Karpas-422 (cell line): Measurements from ENCODE around the gene TMEM30A. TPM values are rescaled to one million over a fixed set of nuclear protein-coding genes. Genes with fewer than 3 reads are reported as not detected.
A peak's percentile ranks its signal among the peaks of the same experiment; 100 is the strongest.

ENCODE experiments used
- DNase-seq: peaks from one replicate; pipeline ENCODE4 v3.0.0-alpha.2; 2015
- H2AFZ ChIP-seq: fragments of 200-600 bp; sonication (generic); 2 replicates; pipeline ENCODE4 v1.6.1; 2014; ENCODE audit warnings: antibody characterized with exemption, low read length, mixed read lengths
- H3K27ac ChIP-seq: fragments of 200-600 bp; sonication (generic); 2 replicates; pipeline ENCODE4 v1.5.1; 2014; ENCODE audit warnings: mild to moderate bottlenecking, low read length, moderate library complexity
- H3K27me3 ChIP-seq: fragments of 200-600 bp; sonication (generic); 2 replicates; pipeline ENCODE4 v1.6.1; 2014; ENCODE audit warnings: low read length, mixed read lengths
- H3K36me3 ChIP-seq: fragments of 200-600 bp; sonication (generic); 2 replicates; pipeline ENCODE4 v1.6.1; 2014; ENCODE audit warnings: low read length, mixed read lengths; ENCODE audit not compliant: insufficient read depth
- H3K4me1 ChIP-seq: fragments of 200-600 bp; sonication (generic); 2 replicates; pipeline ENCODE4 v1.6.1; 2014; ENCODE audit warnings: mild to moderate bottlenecking, low read length, mixed read lengths
- H3K4me2 ChIP-seq: fragments of 200-600 bp; sonication (generic); 2 replicates; pipeline ENCODE4 v1.6.1; 2014; ENCODE audit warnings: low read length, low read depth, mild to moderate bottlenecking; ENCODE audit not compliant: poor library complexity, severe bottlenecking
- H3K4me3 ChIP-seq: fragments of 200-600 bp; sonication (generic); 2 replicates; pipeline ENCODE4 v1.5.1; 2014; ENCODE audit warnings: mild to moderate bottlenecking, antibody characterized with exemption, low read length, mixed read lengths
- H3K79me2 ChIP-seq: fragments of 200-600 bp; sonication (generic); 2 replicates; pipeline ENCODE4 v1.6.1; 2014; ENCODE audit warnings: mild to moderate bottlenecking, low read length, mixed read lengths
- H3K9ac ChIP-seq: fragments of 200-600 bp; sonication (generic); 2 replicates; pipeline ENCODE4 v1.6.0; 2014; ENCODE audit warnings: low read length
- H3K9me2 ChIP-seq: fragments of 200-600 bp; sonication (generic), shearing (Covaris generic); replicated peaks from 2 replicates; pipeline ENCODE4 v1.6.0; 2014; ENCODE audit warnings: mild to moderate bottlenecking, low read length, moderate library complexity; ENCODE audit not compliant: insufficient read depth
- H3K9me3 ChIP-seq: fragments of 300-700, 200-600 bp; sonication (generic); 2 replicates; pipeline ENCODE4 v1.6.1; 2014; ENCODE audit warnings: low read length, mixed read lengths
- H4K20me1 ChIP-seq: fragments of 200-600 bp; sonication (generic); 2 replicates; pipeline ENCODE4 v1.6.1; 2014; ENCODE audit warnings: mild to moderate bottlenecking, antibody characterized with exemption, low read length, low read depth; ENCODE audit not compliant: insufficient read depth
- total RNA-seq: library from RNA; depleted of rRNA; stranded (reverse); fragments of >200 nt; shearing (Covaris generic); gene quantifications from 2 replicates; pipeline ENCODE4 v1.2.3, GENCODE V29; 2014; ENCODE audit warnings: low replicate concordance

The TMEM30A gene
- total RNA-seq, 1 experiment from 2014 or later: 78.5 TPM

DNA sequence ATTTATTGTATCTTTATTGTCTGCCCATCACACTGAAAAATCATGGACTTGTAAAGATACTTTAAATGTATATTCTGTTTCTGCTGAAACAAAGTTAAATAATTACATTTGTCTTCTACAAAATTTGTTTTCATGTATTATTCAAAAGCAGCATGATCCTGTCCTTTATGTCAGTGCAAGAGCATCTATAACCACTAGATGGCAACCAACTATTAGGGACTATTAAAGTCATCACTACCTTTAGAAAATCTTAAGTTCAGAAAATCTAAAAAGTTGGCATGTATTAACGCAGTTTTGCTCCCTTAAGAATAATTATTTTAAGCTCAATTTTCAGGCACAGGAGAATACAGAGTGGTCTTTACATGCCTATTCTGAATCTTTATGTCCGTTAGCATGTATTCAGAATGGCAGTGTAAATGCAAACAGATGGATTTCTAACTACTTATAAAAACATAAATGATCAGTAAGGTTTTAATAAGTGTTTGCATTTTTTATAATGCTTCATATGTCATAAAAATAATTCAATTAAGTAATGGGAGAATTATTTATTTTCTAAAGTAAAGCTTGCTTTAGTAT is 17.8 kb downstream of the TMEM30A start:
- no peaks in the 10 kb centered on the region for H3K9me2 ChIP-seq
- no peaks in the 10 kb centered on the region for H3K27me3 ChIP-seq
- H3K9ac ChIP-seq: no peak overlapping the region
- peaks cover 24% of the 10 kb centered on the region; the same call in 1 of the 2 replicates for H3K36me3 ChIP-seq
- H4K20me1 ChIP-seq: 0 out of 2 replicates have a peak, but pooled peaks cover 5% of the 10 kb centered on the region
- no peak overlapping the region for H3K4me2 ChIP-seq
- peaks cover 96% of the 10 kb centered on the region for H3K79me2 ChIP-seq
- H3K4me3 ChIP-seq: no peak overlapping the region
- no peak overlapping the region for H2AFZ ChIP-seq
- no peak overlapping the region for H3K27ac ChIP-seq
- DNase-seq: peak; percentile 82
- H3K9me3 ChIP-seq: no peaks in the 10 kb centered on the region
- H3K4me1 ChIP-seq: peaks cover 23% of the 10 kb centered on the region

DNA sequence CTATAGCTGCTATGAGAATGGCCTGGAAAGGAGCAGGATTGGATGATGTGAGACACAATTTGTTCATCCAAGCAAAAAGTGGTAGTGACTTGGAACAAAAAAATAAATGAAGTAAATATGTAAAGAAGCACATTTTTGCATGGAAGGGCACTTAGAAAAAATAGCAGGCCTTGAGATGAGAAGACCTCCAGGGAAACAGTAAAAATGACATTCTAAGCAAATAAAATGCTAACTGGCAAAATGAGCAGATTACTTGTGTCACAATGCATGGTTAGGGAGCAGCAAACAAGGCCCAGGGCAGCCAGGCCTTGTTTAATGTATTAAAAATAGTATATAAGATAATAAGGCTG is 21.2 kb downstream of the TMEM30A start:
- H3K79me2 ChIP-seq: peaks cover 79% of the 10 kb centered on the region
- H3K9ac ChIP-seq: no peak overlapping the region
- H2AFZ ChIP-seq: no peak overlapping the region
- H3K4me1 ChIP-seq: peaks cover 21% of the 10 kb centered on the region
- no peak overlapping the region for H3K27ac ChIP-seq
- H3K9me2 ChIP-seq: no peaks in the 10 kb centered on the region
- H3K27me3 ChIP-seq: no peaks in the 10 kb centered on the region
- H3K36me3 ChIP-seq: peaks cover 46% of the 10 kb centered on the region
- no peak overlapping the region for H3K4me3 ChIP-seq
- no peak overlapping the region for H3K4me2 ChIP-seq
- no peaks in the 10 kb centered on the region for H3K9me3 ChIP-seq
- 0 out of 2 replicates have a peak, but pooled peaks cover 5% of the 10 kb centered on the region for H4K20me1 ChIP-seq
- no peak for DNase-seq

DNA sequence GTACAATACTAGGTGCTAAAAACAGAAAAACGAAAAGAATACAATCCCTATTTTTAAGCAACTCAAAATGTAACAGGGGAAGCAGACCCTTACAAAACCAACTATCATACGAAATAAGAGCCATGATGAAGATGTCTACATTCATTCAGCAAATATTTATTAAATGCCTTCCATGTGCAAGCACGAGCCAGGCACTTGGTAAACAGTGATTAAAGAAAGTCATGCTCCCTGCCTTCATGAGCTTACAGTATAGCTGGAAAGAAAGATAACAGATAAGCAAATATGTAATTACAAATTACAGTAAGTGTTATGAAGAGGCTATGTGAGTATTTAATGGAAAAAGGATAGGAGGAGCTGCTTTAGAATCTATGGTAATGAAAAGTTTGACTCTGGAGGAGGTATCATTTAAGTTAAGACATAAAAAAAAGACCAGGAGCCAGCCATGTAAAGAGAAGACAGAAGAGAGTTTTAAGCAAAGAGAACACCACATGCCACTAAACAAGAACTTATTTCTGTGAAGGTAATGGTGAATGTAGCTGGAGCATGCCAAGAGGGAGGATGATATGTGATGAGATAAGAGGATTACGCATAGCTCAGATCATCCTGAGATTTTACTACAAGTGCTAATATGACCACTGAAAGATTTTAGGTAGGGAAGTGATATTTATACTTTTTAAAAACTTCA is 21.7 kb downstream of the TMEM30A start:
- H3K79me2 ChIP-seq: peaks cover 77% of the 10 kb centered on the region
- no peak overlapping the region for H3K4me2 ChIP-seq
- no peak overlapping the region for H3K27ac ChIP-seq
- no peaks in the 10 kb centered on the region for H3K9me2 ChIP-seq
- H4K20me1 ChIP-seq: 0 out of 2 replicates have a peak, but pooled peaks cover 5% of the 10 kb centered on the region
- no peaks in the 10 kb centered on the region for H3K27me3 ChIP-seq
- peaks cover 18% of the 10 kb centered on the region for H3K4me1 ChIP-seq
- H2AFZ ChIP-seq: no peak overlapping the region
- H3K9ac ChIP-seq: no peak overlapping the region
- H3K4me3 ChIP-seq: no peak overlapping the region
- no peak for DNase-seq
- H3K9me3 ChIP-seq: no peaks in the 10 kb centered on the region
- peaks cover 49% of the 10 kb centered on the region for H3K36me3 ChIP-seq

DNA sequence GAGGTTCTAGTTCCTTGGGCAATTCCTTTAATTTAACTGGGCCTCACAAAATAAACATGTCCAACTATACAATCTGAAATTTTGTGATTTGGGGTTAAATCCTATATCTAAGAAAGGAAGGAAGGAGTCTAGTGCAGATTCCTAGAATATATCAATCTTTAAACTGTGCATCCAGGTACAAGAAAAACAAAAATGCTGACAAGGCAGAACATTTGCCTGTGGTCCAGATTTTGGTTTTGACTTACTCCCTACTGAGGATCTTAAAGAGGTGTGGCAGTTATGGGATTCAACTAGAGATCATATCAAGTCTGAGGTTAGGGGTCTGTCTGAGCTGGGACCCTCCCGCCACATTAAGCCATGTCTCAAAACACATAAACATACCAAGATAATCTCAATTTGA is 23.3 kb downstream of the TMEM30A start:
- H3K27ac ChIP-seq: no peak overlapping the region
- H3K4me1 ChIP-seq: peaks cover 9% of the 10 kb centered on the region
- no peak overlapping the region for H2AFZ ChIP-seq
- H3K4me3 ChIP-seq: no peak overlapping the region
- H3K36me3 ChIP-seq: peaks cover 62% of the 10 kb centered on the region
- no peaks in the 10 kb centered on the region for H3K9me3 ChIP-seq
- H4K20me1 ChIP-seq: 0 out of 2 replicates have a peak, but pooled peaks cover 2% of the 10 kb centered on the region
- peaks cover 76% of the 10 kb centered on the region for H3K79me2 ChIP-seq
- no peaks in the 10 kb centered on the region for H3K27me3 ChIP-seq
- DNase-seq: no peak
- H3K4me2 ChIP-seq: no peak overlapping the region
- no peaks in the 10 kb centered on the region for H3K9me2 ChIP-seq
- no peak overlapping the region for H3K9ac ChIP-seq

DNA sequence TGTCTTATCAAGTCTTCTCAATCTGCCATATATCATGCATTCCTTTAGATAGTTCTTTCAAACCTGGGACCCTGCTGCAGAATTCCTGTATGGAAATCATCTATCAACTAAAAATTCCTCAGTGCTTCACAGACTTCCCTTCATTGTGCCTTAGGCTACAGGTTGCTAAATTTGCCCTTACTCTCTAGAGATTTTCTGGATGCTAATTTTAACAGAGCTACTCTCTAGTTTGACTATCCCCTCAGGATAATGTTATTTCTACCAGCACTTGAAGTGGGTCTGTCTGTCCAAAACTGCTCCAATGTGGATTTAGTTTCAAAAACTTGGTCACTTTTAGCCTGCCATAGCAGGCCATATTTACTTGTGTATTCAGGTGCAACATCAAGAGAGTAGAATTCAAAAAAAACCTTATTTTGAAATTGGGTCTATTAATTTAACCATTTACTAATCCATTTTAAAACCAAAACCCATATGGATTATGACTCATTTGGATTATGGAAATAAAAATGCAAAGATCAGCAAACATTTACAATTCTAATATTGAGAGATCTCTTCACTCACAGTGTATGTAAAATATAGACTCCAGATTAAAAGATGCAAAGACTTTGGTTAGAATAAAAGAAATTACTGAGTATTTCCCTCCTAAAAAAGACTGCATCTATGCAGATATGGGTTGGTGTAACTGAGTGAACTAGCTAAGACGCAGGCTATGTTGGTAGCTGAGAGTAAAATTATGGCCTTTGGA is 27.1 kb downstream of the TMEM30A start:
- H3K4me3 ChIP-seq: no peak overlapping the region
- H3K9ac ChIP-seq: no peak overlapping the region
- peaks cover 60% of the 10 kb centered on the region for H3K36me3 ChIP-seq
- H3K4me2 ChIP-seq: no peak overlapping the region
- H4K20me1 ChIP-seq: no peaks in the 10 kb centered on the region
- H2AFZ ChIP-seq: no peak overlapping the region
- peaks cover 7% of the 10 kb centered on the region; the same call in 1 of the 2 replicates for H3K4me1 ChIP-seq
- no peaks in the 10 kb centered on the region for H3K9me2 ChIP-seq
- H3K27me3 ChIP-seq: no peaks in the 10 kb centered on the region
- peaks cover 46% of the 10 kb centered on the region for H3K79me2 ChIP-seq
- no peak for DNase-seq
- no peak overlapping the region for H3K27ac ChIP-seq
- no peaks in the 10 kb centered on the region for H3K9me3 ChIP-seq

DNA sequence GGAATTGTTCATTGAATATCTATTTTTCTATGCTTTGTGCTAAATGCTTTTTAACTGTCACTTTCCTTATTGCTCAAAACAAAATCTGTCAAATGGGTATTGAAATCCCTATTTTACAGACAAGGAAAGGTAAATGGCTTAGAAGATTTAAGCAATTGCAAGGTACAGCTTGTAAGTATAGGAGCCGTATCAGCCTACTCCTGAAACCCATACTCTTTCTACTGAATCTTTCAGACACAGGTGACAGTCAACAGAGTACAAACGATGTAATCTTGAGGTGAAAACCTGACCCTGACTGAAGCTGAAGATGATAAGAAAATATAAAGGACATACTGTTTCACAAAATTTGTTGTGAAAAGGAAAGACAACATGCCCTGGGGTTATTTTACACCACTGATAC is 34.0 kb downstream of the TMEM30A start:
- Histone ChIP-seq H2AFZ (no peak overlapping the region), H3K4me3 (no peak overlapping the region), H3K4me2 (no peak overlapping the region), H3K4me1 (no peaks in the 10 kb centered on the region), H3K79me2 (peaks cover 3% of the 10 kb centered on the region; the same call in 1 of the 2 replicates), H3K27me3 (no peaks in the 10 kb centered on the region), H3K36me3 (peaks cover 11% of the 10 kb centered on the region), H3K9me2 (no peaks in the 10 kb centered on the region), H4K20me1 (no peaks in the 10 kb centered on the region), H3K9me3 (no peaks in the 10 kb centered on the region), H3K27ac (no peak overlapping the region), H3K9ac (no peak overlapping the region)
- no peak for DNase-seq

DNA sequence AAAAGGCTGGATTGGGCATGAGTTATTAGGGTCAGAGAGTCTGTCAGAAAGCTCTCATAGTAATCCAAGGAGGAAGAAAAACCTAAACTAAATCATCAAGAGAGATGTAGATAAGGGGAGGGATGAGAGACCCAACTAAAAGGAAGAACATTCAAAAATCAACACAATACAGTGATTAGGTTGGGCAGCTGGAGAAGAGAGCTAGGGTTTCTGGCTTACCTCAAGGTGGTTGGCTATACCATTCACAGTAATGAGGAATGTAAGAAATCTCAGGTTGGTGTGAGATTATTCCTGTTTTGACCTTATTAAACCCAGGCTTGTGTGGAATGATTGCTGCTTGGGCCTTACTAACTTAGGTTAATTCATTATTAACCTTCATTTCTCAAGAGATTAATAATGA is 34.8 kb downstream of the TMEM30A start:
- H3K27ac ChIP-seq: no peak overlapping the region
- no peak overlapping the region for H2AFZ ChIP-seq
- no peak for DNase-seq
- no peaks in the 10 kb centered on the region for H3K27me3 ChIP-seq
- H3K9me3 ChIP-seq: no peaks in the 10 kb centered on the region
- H4K20me1 ChIP-seq: no peaks in the 10 kb centered on the region
- H3K9me2 ChIP-seq: no peaks in the 10 kb centered on the region
- H3K4me2 ChIP-seq: no peak overlapping the region
- H3K4me1 ChIP-seq: no peaks in the 10 kb centered on the region
- H3K79me2 ChIP-seq: no peaks in the 10 kb centered on the region; the same call in 1 of the 2 replicates
- H3K9ac ChIP-seq: no peak overlapping the region
- peaks cover 9% of the 10 kb centered on the region; the same call in 1 of the 2 replicates for H3K36me3 ChIP-seq
- no peak overlapping the region for H3K4me3 ChIP-seq

DNA sequence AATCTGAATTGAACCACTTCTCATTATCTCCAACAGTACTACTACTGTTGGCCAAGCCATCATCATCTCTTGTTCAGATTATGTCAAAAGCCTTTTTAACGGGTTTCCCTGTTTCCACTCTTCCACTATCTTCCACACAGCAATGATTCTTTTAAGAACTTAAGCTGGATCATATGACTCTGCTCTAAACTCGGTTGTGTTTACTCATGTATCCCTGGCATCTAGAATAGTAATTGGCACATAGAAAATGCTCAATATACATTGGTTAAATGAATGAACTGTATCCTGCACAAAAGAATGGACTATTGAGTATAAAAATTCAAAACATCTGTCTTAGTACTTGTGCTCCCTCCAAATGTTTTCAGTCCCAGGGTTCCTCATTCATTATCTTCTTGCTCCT is 38.2 kb downstream of the TMEM30A start:
- Histone ChIP-seq H4K20me1 (peaks cover 3% of the 10 kb centered on the region; the same call in 1 of the 2 replicates), H3K27me3 (no peaks in the 10 kb centered on the region), H3K4me3 (no peak overlapping the region), H3K27ac (no peak overlapping the region), H3K9me3 (no peaks in the 10 kb centered on the region), H3K9ac (no peak overlapping the region), H3K4me2 (no peak overlapping the region), H3K9me2 (no peaks in the 10 kb centered on the region), H3K36me3 (peaks cover 5% of the 10 kb centered on the region; the same call in 1 of the 2 replicates), H3K79me2 (peaks cover 22% of the 10 kb centered on the region), H3K4me1 (peaks cover 10% of the 10 kb centered on the region), H2AFZ (no peak overlapping the region)
- no peak for DNase-seq
